Measurements from ENCODE around the gene PTTG1IP.
"Not testable (repeated sequence)": the region's sequence is repeated elsewhere in the genome, so short reads cannot be mapped to it uniquely, and the experiment has no call there.

The PTTG1IP gene

DNA sequence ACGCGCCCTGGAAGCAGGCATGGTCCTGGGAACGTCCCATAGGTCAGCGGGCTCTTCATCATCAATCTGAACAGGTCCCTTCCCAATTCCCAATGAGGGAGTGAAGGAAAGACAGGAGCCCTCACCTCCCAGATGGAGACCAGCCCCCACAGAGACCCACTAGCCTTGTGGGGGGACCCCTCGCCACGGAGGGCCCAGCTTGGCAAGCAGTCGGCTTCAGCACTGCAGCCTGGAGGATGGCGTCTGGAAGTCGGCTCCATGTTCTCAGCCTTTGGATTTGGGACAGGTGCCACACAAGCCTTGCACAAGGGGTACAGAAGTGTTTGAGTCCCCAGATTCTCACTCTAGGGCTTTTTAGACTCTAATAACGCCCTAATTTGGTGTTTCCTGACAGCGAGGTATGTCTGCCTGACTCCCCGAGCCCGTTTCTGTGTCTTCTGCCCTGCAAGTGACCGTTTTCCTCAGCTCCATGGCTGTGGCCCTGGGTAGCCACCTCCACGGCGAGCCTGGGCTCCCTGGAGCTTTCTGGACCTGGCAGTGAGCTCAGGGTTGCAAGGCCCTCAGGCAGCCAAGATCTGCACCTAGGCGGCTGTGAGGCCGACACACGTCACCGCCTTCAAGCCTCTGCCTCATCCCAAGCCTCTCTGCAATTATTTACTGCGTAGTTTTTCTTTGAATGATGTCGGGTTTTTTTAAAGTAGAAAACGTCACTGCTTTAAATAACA is 30.6 kb downstream of the PTTG1IP start:
- no peak for DNase-seq

DNA sequence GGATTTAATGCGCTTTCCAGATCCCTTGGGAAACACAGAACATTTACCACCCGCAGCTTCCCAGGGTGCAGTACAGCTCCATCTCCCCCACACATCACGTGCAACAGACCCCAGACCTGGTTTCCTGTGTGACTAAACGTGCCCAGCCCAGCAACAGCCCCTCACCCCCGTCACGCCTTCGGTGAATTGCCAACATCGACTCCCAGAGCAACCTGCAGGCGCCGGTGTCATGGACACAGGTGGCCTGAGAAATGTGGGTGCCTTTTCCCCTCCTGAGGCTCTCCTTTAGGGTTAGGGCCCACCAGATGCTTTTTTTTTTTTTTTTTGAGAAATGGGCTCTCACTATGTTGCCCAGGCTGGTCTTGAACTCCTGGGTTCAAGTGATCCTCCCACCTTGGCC is 31.4 kb downstream of the PTTG1IP start:
- DNase-seq: no peak

DNA sequence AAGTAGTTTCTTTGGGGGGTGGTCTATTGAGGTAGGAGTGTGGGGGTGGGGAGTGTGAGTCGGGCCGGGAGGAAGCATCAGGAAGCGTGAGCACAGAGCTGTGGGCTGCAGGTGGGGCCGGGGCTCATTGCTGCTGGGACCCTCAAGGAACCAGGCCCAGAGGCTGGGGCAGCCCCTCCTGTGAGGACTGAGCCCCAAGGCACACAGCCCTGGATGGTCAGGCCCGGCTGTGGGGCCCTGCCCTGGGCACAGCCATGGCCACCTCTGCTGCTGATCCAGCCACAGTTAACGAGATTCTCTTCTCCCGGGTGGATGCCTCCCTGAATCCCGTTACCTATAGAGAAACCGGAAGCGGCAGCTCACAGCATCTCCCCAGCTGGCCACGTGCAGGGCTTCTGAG is 32.7 kb downstream of the PTTG1IP start:
- no peak for DNase-seq

DNA sequence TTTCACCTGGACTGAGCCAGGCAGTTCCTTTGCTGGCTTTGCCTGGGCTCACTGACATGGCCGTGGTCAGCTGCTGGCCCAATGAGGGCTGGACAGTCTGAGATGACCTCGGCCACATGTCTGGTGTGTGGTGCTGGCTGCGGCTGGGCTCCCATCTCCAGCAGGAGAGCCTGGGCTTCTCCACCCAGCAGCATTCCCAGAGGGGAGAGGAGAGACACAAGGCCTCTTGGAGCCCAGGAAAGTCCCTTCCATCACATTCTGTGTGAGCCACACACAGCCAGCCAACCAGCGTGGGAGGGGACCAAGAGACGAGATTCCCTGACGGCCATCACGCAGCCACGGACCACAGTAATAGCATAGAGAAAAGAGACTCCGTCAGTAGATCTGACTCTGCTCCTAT is 34.5 kb downstream of the PTTG1IP start:
- DNase-seq: no peak

DNA sequence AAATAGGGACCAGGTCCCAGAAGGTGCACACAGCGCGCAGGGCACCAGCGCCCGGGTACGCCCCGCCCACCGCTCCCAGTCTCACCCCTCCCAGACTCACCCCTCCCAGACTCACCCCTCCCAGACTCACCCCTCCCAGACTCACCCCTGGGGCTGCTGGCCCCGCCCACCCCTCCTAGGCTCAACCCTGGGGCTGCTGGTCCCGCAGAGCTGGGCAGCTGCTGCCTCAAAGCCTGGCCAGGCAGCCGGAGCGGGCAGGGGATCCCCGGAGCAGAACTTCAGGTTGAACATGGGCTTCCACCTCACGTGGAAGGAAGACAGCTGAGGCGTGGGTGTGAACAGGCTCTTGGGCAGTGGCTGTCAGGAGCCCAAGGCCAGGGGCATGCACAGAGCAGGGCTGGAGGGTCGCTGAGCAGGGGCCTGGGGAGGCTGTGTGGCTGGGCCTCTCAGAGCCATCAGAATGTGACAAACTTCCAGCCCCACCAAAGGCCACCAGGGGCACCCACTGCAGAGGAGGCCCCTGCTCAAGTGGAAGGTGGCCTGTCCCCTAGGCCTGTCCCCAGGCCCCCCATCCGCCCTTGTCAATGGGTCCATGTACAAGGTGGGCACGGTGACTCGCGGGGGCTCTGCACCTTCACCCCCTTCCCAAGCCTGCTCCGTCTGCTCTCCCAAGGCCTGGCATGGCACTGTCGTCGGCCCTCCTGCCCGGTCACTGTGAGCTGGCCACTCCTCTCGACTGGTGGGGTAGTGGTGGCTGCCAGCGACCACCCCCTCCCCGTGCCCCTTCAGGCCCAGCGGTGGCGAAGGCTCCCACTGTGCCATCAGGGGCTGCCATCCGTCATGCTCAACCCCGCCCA is 35.2 kb downstream of the PTTG1IP start:
- DNase-seq: peak in 1 of 2 donors; percentile 66

DNA sequence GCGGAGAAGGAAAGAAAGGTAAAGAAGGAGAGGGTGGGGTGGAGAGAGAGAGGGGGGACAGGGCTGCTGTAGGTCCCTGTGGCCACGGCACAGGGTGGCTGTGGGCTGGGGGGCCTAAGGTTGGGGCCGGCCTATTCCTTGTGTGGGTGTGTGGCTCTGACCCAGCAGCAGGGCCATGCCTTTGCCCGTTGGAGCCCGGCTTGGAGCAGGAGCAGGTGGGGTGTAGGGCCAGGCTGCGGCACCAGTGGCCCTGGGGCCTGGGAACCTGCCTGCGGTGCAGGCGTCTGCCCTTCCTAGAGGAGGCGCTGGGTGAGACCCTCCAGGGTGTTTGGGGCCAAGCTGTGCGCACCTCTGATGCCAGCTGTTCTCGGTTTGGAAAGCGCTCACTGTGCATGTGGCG is 36.0 kb downstream of the PTTG1IP start:
- no peak for DNase-seq

DNA sequence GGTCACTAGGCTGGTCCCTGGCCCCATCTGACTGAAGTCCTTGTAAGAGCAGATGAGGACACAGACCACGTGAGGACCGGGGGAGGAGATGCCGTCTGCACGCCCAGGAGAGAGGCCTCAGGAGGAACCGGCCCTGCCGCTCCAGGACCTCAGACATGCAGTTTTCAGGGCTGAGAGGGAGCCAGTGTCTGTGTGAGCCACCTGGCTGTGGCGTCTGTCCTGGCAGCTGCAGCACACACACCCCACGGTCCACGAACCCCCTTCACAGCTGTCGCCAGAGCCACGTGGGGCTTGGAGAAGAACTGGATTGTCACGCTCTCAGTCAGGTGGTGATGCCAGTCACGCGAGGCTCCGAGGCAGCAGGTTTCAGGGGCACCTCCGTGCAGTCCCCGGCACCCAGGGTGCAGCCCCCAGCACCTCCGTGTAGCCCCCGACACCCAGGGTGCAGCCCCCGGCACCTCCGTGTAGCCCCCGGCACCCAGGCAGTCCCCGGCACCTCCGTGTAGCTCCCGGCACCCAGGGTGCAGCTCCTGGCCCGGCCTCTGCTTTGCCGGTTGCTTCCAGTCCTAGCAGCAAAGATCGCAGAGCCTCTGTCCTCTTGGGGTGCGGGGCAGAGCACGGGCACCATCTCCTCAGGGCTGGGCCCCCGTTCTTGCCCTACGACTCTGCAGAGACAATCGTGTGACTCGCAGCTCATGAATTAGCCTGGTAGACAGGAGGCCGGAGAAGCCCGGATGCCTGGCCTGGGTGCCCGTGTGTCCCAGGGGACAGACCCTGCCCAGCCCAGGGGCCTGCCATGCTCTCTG is 36.6 kb downstream of the PTTG1IP start:
- peak; percentile 27 to 56 for DNase-seq

DNA sequence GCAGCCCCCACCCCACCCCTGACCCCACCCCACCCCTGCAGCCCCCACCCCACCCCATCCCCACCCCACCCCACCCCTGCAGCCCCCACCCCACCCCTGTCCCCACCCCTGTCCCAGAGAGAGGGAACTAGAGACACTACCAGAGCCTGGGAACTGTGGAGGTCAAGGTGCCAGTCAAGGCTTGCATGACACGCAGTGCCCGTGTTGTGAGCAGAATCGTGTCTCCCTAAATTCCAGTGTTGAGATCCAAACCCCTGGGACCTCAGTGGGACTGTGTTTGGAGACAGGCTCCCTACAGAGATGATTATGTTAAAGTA is 37.2 kb downstream of the PTTG1IP start:
- DNase-seq: no peak

DNA sequence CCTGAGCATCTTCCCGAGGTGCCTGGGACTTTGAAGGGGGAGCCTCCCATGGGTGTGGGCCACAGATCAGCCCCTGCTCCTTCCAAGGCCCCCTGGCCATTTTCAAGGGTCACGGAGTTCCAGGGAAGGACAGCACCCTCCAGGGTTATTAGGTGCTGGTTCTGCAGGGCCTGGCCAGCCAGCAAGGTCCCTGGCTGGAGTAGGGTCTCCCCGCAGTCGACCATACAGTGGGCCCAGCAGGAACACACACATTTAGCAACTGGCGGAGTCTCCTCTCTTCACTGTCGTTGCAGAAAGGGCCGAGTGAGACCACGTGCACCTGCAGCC is 37.9 kb downstream of the PTTG1IP start:
- DNase-seq: no peak

DNA sequence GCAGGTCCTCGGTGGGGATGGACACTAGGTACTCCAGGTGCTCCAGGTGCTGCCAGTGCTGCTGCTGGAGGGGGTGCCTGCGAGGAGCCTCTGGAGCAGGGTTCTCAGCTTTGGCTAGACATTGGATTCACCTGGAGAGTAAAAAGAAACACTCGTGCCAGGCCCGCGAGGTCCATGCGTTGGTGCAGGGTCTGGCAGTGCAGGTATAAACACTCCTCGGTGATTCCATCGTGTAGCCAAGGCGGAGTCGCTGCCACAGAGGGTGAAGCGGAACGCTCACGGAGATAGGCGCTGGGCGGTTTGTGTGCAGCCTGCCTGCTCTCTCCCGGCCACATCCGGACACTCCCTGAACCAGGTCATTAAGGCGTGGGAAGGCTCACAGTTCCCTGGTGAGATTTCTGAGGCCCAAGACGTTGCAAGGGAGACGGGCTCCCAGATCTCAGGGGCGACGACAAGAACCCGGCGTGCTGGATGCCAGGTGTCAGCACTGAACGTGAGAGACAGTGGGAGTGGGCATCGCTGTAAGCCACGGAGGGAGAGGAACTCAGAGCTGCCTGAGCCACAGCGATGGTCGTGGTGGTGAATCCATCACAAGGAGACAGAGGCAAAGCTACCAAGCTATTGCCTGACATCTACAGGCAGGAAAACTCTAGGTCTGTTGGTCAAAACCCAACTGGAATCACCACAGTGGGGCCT is 38.4 kb downstream of the PTTG1IP start:
- DNase-seq: no peak

DNA sequence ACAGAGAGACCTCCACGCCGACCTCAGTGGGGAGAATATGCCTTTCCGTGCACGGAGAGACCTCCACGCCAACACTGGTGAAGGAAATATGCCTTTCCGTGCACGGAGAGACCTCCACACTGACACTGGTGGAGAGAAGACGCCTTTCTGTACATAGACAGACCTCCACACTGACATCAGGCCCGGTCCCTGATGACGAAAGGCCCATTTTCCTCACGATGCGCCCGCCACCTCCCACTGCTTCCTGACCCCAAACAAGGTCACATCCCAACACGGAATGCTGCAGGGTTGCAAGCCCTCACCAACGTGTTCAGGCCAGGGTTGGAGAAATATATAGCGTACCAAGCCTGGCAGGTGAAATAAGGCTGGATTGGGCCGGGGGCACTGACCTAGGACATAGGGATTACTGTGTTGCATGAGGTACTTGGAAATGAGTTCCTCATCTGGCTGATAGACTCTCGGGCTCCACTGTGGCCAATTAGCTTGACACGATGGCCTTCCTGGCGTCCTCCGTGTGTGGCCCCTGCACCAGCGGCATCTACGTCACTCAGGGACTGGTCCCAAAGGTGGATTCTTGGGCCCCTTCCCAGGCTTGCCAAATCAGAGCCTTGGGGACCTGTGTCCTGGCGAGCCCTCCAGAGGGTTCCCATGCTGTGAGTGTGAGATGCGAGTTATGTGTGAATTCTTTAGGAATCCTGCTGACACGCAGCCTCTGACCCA is 39.1 kb downstream of the PTTG1IP start:
- no peak for DNase-seq

DNA sequence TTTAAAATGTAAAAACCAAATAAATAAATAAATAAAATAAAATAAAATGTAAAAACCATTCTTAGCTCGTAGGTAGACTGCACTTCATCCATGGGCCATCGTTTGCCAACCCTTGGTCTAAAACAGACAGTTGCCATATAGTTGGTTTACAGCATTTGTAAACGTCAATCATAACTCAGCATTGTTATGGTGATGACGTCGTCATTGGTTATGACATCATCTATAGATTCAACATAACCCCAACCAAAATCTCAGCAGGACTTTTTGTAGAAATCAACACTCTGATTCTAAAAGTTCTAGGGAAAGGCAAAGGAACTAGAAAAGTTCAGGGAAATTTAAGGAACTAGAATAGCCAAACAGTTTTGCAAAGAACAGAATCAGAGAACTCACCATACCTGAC is 39.8 kb downstream of the PTTG1IP start:
- DNase-seq: no peak

DNA sequence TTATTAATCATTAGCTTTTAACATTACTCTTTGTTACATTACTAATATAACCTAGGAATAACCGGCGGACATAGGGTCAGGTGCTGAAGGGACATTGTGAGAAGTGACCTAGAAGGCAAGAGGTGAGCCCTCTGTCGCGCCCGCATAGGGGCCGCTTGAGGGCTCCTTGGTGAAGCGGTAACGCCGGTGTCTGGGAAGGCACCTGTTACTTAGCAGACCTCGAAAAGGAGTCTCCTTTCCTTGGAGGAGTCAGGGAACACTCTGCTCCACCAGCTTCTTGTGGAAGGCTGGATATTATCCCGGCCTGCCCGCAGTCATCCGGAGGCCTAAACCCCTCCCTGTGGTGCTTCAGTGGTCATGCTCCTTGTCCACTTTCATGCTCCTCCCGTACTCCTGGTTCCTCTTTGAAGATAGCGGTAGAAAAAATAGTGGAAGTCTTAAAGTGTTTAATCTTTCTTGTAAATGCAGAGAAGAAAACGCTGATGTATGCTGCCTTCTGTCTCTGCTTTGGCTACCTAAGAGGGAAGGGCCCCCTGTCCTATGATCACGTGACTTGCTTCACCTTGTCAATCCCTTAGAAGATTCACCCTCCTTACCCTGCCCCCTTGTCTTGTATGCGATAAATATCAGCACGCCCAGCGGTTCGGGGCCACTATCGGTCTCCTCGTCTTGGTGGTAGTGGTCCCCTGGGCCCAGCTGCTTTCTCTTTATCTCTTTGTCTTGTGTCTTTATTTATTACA is 40.8 kb downstream of the PTTG1IP start:
- DNase-seq: not testable (repeated sequence)

DNA sequence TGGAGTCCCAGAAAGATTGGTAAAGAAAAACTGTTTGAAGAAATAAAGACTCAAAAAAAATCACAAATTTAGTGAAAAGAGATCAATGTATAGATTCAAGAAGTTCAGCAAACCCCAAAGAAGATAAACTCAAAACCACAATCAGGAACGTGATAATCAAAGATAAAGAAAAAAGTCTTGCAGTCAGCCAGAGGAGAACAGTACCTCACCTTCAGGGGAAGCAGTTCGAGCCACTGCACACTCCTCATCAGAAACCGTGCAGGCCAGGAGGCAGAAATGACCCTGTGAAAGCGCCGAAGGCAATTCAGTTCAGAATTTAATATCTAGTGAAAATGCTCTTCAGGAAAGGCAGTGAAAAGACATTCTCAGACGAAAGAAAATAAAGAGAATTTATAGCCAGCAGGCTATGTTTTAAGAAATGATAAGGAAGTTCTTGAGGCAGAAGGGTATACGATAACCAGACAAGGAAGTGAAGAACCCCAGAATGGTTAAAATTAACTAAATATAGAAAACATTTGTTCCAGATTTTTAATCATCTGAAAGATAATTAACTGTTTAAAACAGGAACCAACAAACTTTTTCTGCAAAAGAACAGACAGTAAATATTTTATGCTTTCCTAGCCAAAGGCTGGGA is 42.1 kb downstream of the PTTG1IP start:
- DNase-seq: no peak

DNA sequence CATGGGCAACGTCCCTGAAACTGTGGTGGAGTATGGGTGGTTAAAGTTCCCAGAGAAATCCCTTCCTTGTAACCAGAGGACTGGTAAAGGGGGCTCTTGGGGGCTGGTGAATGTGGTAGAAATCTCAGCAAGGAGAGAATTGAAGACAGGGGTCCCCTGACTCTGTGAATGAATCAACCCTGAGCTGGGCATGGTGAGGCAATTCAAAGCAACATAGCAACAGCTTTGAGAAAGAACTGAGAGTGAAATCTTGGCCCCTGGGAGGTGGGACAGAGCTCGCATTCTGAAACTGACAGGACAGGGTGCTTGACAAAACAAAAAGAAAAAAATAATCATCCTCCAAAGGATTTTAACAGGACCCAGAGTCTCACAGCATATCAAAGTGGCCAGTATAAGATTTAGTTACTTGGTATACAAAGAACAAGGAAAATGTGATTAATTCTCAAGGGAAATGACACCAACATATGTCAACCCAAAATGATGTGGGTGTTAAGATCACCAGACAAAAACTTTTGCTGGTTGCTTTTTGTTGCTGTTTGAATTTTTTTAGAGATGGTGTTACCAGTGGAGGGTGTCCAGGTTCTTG is 43.9 kb downstream of the PTTG1IP start:
- DNase-seq: no peak

DNA sequence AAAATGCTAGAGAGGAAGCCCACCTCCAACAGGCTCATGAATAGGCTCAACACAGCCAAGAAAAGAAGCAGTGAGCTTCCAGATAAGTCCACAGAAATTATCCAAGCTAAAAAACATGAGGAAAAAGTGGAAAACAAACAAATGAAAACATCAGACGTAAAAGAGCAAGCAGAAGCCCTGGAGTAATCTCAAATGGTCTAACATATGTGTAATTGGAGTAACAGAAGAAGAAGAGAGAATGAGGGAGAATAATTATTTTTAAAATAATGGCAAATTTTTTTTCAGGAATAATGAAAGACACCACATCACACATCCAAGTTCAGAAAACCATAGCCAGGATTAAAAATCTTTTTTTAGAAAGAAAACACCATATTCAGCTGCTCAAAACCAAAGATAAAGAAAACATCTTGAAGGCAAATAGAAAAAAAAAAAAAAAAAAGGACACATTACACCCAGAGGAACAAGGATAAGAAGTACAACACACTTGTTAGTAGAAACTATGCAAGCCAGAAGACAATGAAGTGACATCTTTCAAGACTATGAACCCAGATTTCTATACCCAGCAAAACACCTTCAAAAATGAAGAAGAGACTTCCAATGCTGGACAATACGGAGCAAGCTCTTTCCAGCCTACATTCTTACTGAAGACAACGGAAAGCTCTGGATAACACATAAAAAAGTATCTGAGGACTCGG is 45.0 kb downstream of the PTTG1IP start:
- no peak for DNase-seq

DNA sequence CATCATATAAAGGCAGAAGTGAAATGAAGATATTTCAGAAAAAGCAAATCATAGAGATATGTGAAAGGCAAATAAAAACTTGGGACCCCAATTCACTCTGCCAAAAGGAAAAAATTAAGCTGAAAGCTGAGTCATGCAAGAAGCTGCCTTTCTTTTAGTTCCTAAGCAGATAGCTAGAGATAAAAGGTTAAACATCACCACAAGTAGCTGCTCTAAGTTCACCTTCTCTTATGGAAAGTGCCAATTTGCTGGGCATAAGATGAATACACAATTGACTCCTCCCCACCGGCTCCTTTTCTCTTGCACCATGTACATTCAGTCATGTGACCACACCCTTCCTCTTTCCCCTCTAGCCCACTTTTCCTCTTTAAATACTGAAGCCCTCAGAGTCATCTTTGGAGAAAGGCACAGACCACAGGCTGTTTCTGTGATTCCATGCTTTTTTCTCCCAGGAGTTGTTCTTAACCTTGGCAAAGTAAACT is 50.3 kb downstream of the PTTG1IP start:
- DNase-seq: peak in 1 of 2 donors; percentile 21

DNA sequence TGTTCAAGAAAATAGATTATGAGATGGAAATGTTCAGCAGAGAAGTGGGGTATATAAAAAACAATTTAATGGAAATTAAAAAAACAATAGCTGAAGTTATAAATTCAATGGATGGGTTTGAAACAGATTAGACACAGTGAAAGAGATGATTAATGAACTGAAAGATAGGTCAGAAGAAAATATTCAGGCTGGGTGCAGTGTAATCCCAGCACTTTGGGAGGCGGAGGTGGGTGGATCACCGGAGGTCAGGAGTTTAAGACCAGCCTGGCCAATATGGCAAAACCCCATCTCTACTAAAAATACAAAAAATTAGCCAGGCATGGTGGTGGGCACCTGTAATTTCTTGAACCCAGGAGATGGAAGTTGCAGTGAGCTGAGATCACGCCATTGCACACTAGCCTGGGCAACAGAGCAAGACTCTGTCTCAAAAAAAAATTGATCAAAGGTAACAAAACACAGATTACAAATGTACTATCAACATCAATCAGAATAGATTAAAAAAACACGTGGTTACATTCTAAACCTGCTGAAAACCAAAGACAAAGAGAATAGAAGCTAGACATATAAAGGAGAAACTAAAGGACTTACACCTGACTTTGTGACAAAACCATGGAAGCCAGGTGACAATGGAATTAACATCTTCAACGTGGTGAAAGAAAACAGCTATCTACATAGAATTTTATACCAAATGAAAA is 50.9 kb downstream of the PTTG1IP start:
- DNase-seq: no peak

DNA sequence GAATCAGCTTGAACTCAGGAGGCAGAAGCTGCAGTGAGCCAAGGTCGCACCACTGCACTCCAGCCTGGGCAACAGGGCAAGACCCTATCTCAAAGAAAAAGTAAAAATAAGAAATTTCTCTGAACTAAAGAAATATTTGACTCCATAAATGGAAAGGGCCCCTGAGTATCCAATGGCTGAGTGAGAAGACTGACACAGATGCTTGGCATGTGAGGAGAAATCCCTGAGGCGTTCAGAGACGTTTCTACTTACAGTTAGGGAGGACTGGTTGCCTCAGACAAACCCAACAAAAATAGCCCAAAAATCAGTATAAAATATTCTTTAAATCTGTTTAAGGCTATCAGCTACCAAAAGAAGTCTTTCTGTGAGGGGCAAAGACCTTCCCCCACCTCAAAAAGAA is 52.6 kb downstream of the PTTG1IP start:
- no peak for DNase-seq

Data from inflammatory macrophage treated with lipopolysaccharide for 1 hour (primary cell).